ENCODE results near the gene IQCB1. TPM values are rescaled to one million over a fixed set of nuclear protein-coding genes. Genes with fewer than 3 reads are reported as not detected.

IQCB1 gene
- total and polyA plus RNA-seq, 9 of the 15 experiments (the other 6 are each of a cell fraction or from before 2014, with no cell fraction given): 21.1 to 38.1 (median 27.5) TPM

GRCh38 chr3:121757812-121758545 lies 76.9 kb downstream of the IQCB1 start:
- WGBS (ENCODE audit: insufficient coverage, low coverage, missing lambda C conversion rate): 42% methylated on average over 5 of the region's 15 CpGs
- H2AFZ ChIP-seq (ENCODE audit: low read depth, low read length): peak overlapping the region; percentile 45; the same call in 1 of the 2 replicates
- no peaks in the 10 kb centered on the region for H3K36me3 ChIP-seq (ENCODE audit: control insufficient read depth, insufficient read depth, low read length)
- intact Hi-C loops (cut with micrococcal nuclease) (no loop called here), in situ Hi-C loops (cut with MboI) (no loop called here)
- H3K79me2 ChIP-seq (ENCODE audit: control insufficient read depth, insufficient read depth, low read length): no peaks in the 10 kb centered on the region
- POLR2A ChIA-PET: no interaction called here
- H3K9me3 ChIP-seq (replicated peaks; ENCODE audit: control insufficient read depth, insufficient read depth, low read depth, low read length): no peaks in the 10 kb centered on the region
- ATAC-seq: no peak; the same call in 2 of the 3 replicates
- TF ChIP-seq TEAD2 (tag; IDR thresholded peaks at IDR 0.05): no peak
- no peak for TF ChIP-seq STAG1 (CRISPR knock-in tag; IDR thresholded peaks at IDR 0.05; ENCODE audit: borderline replicate concordance)
- TF ChIP-seq BRCA1 (IDR thresholded peaks at IDR 0.05): no peak
- no peak for TF ChIP-seq BRCA1 (CRISPR knock-in tag; IDR thresholded peaks at IDR 0.05)
- no peak for TF ChIP-seq POLR2G (IDR thresholded peaks at IDR 0.05; ENCODE audit: low read depth, low read length)
- TF ChIP-seq MTA3 (IDR thresholded peaks at IDR 0.05; ENCODE audit: borderline replicate concordance): no peak
- TF ChIP-seq NCOA2 (IDR thresholded peaks at IDR 0.05; ENCODE audit: partially characterized antibody in 2 of 2): no peak
- TF ChIP-seq ZFP36 (IDR thresholded peaks at IDR 0.05; ENCODE audit: low read depth, low read length, partially characterized antibody): no peak
- no peak for TF ChIP-seq CHD4 (IDR thresholded peaks at IDR 0.05; ENCODE audit: insufficient read depth, insufficient replicate concordance, low read depth, low read length, poor library complexity, severe bottlenecking)
- no peak for TF ChIP-seq POLR3A (IDR thresholded peaks at IDR 0.05; ENCODE audit: borderline replicate concordance, extremely low read depth, insufficient read depth, insufficient read length)
- no peak for TF ChIP-seq CEBPZ (IDR thresholded peaks at IDR 0.05; ENCODE audit: borderline replicate concordance, low read depth, low read length)
- no peak for TF ChIP-seq HMGN3 (IDR thresholded peaks at IDR 0.05; ENCODE audit: borderline replicate concordance, extremely low read depth, insufficient read length, low read depth, low read length)
- BruUV-seq (replicated peaks): no TSS peak
- H3K4me3 ChIP-seq: no peak overlapping the region
- peaks cover 0 to 9% of the 10 kb centered on the region in 2 experiments; a peak in 2 of 5 replicates for H3K4me1 ChIP-seq (replicated peaks in 1 of 2; ENCODE audit: control insufficient read depth in 2 of 2, insufficient read depth in 2 of 2, low read length in 2 of 2)
- no peak overlapping the region for H3K27ac ChIP-seq (ENCODE audit: extremely low read depth, low read depth, low read length)
- no peaks in the 10 kb centered on the region for H4K20me1 ChIP-seq (replicated peaks; ENCODE audit: control insufficient read depth, insufficient read depth, low read length)
- FAIRE-seq: no peak
- no peaks in the 10 kb centered on the region for H3K9me1 ChIP-seq (ENCODE audit: control insufficient read depth, insufficient read depth, low read length)
- no peak for DNase-seq (ENCODE audit: extremely low read depth in 1 of 4, low spot score in 3 of 4)
- CTCF ChIA-PET (ENCODE audit: low intra/inter-chr PET ratio): no interaction called here
- H3K27me3 ChIP-seq (ENCODE audit: control insufficient read depth in 2 of 2, insufficient read depth in 2 of 2, low read length in 2 of 2): no peaks in the 10 kb centered on the region
- no peak overlapping the region for H3K9ac ChIP-seq (ENCODE audit: insufficient read depth in 1 of 2, low read depth in 2 of 2, low read length in 2 of 2)
- no peak overlapping the region for H3K4me2 ChIP-seq (ENCODE audit: insufficient read depth, low read length)

Measured in K562 (cell line).